SK-N-SH (cell line): ENCODE measurements around the gene ORM1. TPM values are rescaled to one million over a fixed set of nuclear protein-coding genes. Genes with fewer than 3 reads are reported as not detected.
"Not testable (repeated sequence)": the region's sequence is repeated elsewhere in the genome, so short reads cannot be mapped to it uniquely, and the experiment has no call there.

Experiments
- CTCF ChIA-PET: fragments of 300-600, 350-600 bp; formaldehyde crosslinking; extraction: SDS; loops from one replicate; lab custom pipeline; 2021; lab: Yijun Ruan, JAX
- POLR2A ChIA-PET: fragments of 350-600 bp; sonication (Branson Sonifier 250); formaldehyde crosslinking; extraction: SDS; loops from one replicate; lab custom pipeline; 2020; ENCODE audit warnings: antibody characterized with exemption, inconsistent platforms; lab: Yijun Ruan, JAX
- DNase-seq: peaks from one replicate; pipeline ENCODE4 v3.0.0; 2012
- H2AFZ ChIP-seq: fragments of 200-600 bp; sonication (generic); 2 replicates; pipeline ENCODE4 v1.8.1; 2016; ENCODE audit warnings: antibody characterized with exemption, mild to moderate bottlenecking, low read depth
- H3F3A ChIP-seq: fragments of 200-600 bp; sonication (generic); replicated peaks from 2 replicates; pipeline ENCODE3; 2016; ENCODE audit warnings: antibody characterized with exemption, mild to moderate bottlenecking; ENCODE audit not compliant: insufficient read depth
- H3K27ac ChIP-seq, 2 experiments: fragments of 200-500 bp in 1 of 2; fragments of 200-600 bp in 1 of 2; sonication (Bioruptor generic) in 1 of 2; sonication (generic), shearing (Covaris generic) in 1 of 2; 2 replicates each; pipeline versions ENCODE4 v1.5.1 to v1.6.1; 2014 to 2016; ENCODE audit warnings: low read depth in 2 of 2, inconsistent platforms in 1 of 2, low read length in 1 of 2, mild to moderate bottlenecking in 1 of 2, mixed read lengths in 1 of 2
- H3K27me3 ChIP-seq: fragments of 200-600 bp; sonication (generic), shearing (Covaris generic); 2 replicates; pipeline ENCODE4 v1.6.1; 2016; ENCODE audit warnings: mixed run types; ENCODE audit not compliant: insufficient read depth
- H3K36me3 ChIP-seq, 2 experiments: fragments of 200-500 bp in 1 of 2; fragments of 200-600 bp in 1 of 2; sonication (Bioruptor generic) in 1 of 2; sonication (generic) in 1 of 2; replicated peaks in 1 of 2; 2 replicates each; pipeline versions ENCODE3 to v1.5.1; 2014 to 2016; ENCODE audit warnings: low read length in 1 of 2, mild to moderate bottlenecking in 1 of 2; ENCODE audit not compliant: insufficient read depth in 2 of 2, control insufficient read depth in 1 of 2
- H3K4me1 ChIP-seq, 2 experiments: fragments of 200-500 bp in 1 of 2; fragments of 200-600 bp in 1 of 2; sonication (Bioruptor generic) in 1 of 2; sonication (generic), shearing (Covaris generic) in 1 of 2; 2 replicates each; pipeline versions ENCODE4 v1.5.1 to v1.6.1; 2014 to 2016; ENCODE audit warnings: low read depth in 1 of 2, low read length in 1 of 2, mixed run types in 1 of 2; ENCODE audit not compliant: insufficient read depth in 2 of 2, control insufficient read depth in 1 of 2
- H3K4me2 ChIP-seq: fragments of 200-600 bp; sonication (generic), shearing (Covaris generic); 2 replicates; pipeline ENCODE4 v1.6.1; 2017; ENCODE audit warnings: mixed run types
- H3K4me3 ChIP-seq, 2 experiments: fragments of 200-500 bp in 1 of 2; fragments of 200-600 bp in 1 of 2; sonication (Bioruptor generic) in 1 of 2; sonication (generic), shearing (Covaris generic) in 1 of 2; 2 replicates each; pipeline versions ENCODE4 v1.5.1 to v1.8.1; 2014 to 2016; ENCODE audit warnings: low read depth in 2 of 2, inconsistent platforms in 1 of 2, low read length in 1 of 2, mild to moderate bottlenecking in 1 of 2, mixed read lengths in 1 of 2, moderate library complexity in 1 of 2
- H3K79me2 ChIP-seq: fragments of 200-600 bp; sonication (generic); 2 replicates; pipeline ENCODE4 v1.8.1; 2017; ENCODE audit warnings: mild to moderate bottlenecking; ENCODE audit not compliant: insufficient read depth
- H3K9ac ChIP-seq: fragments of 200-600 bp; sonication (generic); 2 replicates; pipeline ENCODE4 v1.6.1; 2017; ENCODE audit warnings: mixed run types
- H3K9me2 ChIP-seq: fragments of 200-600 bp; sonication (generic); 2 replicates; pipeline ENCODE4 v1.6.1; 2017; ENCODE audit warnings: mixed run types
- H3K9me3 ChIP-seq: fragments of 200-600 bp; sonication (generic); 2 replicates; pipeline ENCODE4 v1.6.1; 2017; ENCODE audit warnings: mixed run types, mild to moderate bottlenecking, moderate library complexity
- H4K20me1 ChIP-seq: fragments of 200-600 bp; sonication (generic); 2 replicates; pipeline ENCODE4 v1.6.1; 2017; ENCODE audit warnings: mild to moderate bottlenecking, mixed run types; ENCODE audit not compliant: insufficient read depth
- ELF1 ChIP-seq: IDR thresholded peaks from 2 replicates; pipeline ENCODE4 v1.4.0; 2012
- EP300 ChIP-seq, 2 experiments: IDR thresholded peaks; 2 replicates each; pipeline versions ENCODE4 v1.4.0 to v1.6.1; 2012; ENCODE audit warnings: borderline replicate concordance in 1 of 2, low read depth in 1 of 2, low read length in 1 of 2
- EZH2phosphoT487 ChIP-seq: fragments of 200-600 bp; sonication (generic); IDR thresholded peaks from 2 replicates; pipeline ENCODE4 v1.6.1; 2017; ENCODE audit warnings: low read depth, mixed run types, mild to moderate bottlenecking, antibody characterized with exemption, moderate library complexity, borderline replicate concordance
- FOXJ3 ChIP-seq: sonication (generic); formaldehyde crosslinking; IDR thresholded peaks from 2 replicates; pipeline ENCODE4 v1.5.1; 2020; ENCODE audit warnings: mild to moderate bottlenecking, missing genetic modification reagents
- FOXM1 ChIP-seq: IDR thresholded peaks from 2 replicates; pipeline ENCODE4 v1.4.0; 2012; ENCODE audit warnings: low read depth, mild to moderate bottlenecking
- GATA2 ChIP-seq: sonication (generic); formaldehyde crosslinking; IDR thresholded peaks from 2 replicates; pipeline ENCODE4 v1.5.0; 2020; ENCODE audit warnings: mild to moderate bottlenecking, missing genetic modification reagents
- MEF2A ChIP-seq: IDR thresholded peaks from 2 replicates; pipeline ENCODE4 v1.4.0; 2012; ENCODE audit warnings: low read depth, borderline replicate concordance
- POLR2AphosphoS5 ChIP-seq: IDR thresholded peaks from 2 replicates; pipeline ENCODE4 v1.6.1; 2012; ENCODE audit warnings: low read depth, low read length
- YY1 ChIP-seq: IDR thresholded peaks from 2 replicates; pipeline ENCODE4 v1.4.0; 2012; ENCODE audit warnings: low read depth, mild to moderate bottlenecking
- WGBS: methylation state at CpG from one replicate; pipeline ENCODE4 v1.1.6; 2017; ENCODE audit warnings: low lambda C conversion rate; 5-methylcytosine and 5-hydroxymethylcytosine counted together
- polyA plus RNA-seq, 3 experiments: library from polyadenylated mRNA; depleted of rRNA; stranded (reverse); fragments of >200 nt; gene quantifications; 2 replicates each; pipeline ENCODE4 v1.2.3, GENCODE V29; 2012
- TF ChIP-seq, protein P1 (sequence below): fragments of 200-600 bp; sonication (generic); IDR thresholded peaks from 2 replicates; pipeline ENCODE4 v1.6.1; 2017; ENCODE audit warnings: antibody characterized with exemption, mild to moderate bottlenecking, moderate library complexity
- TF ChIP-seq, protein P2 (sequence below): IDR thresholded peaks from 2 replicates; pipeline ENCODE4 v1.4.0; 2012; ENCODE audit warnings: low read depth, borderline replicate concordance

Gene ORM1
- polyA plus RNA-seq, 1 of the 3 experiments (the other 2 are of a cell fraction): not detected

DNA sequence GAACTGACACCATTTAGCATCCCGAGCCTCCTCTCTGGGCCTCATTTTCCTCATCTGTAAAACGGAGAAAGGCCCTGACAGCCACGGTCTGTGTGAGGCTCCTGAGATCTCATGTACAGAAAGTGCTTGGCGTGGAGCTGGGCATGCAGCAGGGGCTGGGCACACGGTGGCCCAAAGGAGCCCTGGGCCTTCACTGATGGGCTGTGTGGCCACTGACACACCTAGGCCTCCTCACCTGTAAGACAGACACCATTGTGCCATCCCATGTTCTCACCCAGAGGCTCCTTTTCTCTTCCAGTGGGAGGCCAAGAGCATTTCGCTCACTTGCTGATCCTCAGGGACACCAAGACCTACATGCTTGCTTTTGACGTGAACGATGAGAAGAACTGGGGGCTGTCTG is 1.6 kb downstream of the ORM1 start:
- H3K9me3 ChIP-seq: no peaks in the 10 kb centered on the region
- no peaks in the 10 kb centered on the region for H3K79me2 ChIP-seq
- no peak overlapping the region for H3K9ac ChIP-seq
- DNase-seq: no peak
- H2AFZ ChIP-seq: no peak overlapping the region
- peaks cover 7% of the 10 kb centered on the region for H3F3A ChIP-seq
- no peaks in the 10 kb centered on the region; a peak in 1 of 4 replicates for H3K4me1 ChIP-seq
- no peak overlapping the region for H3K4me2 ChIP-seq
- H3K27ac ChIP-seq: no peak overlapping the region
- no peaks in the 10 kb centered on the region for H4K20me1 ChIP-seq
- CTCF ChIA-PET: no interaction called here
- no peak overlapping the region for H3K4me3 ChIP-seq
- no peaks in the 10 kb centered on the region for H3K27me3 ChIP-seq
- TF ChIP-seq MEF2A: no peak
- 90% methylated on average over 3 of the region's 8 CpGs for WGBS
- H3K36me3 ChIP-seq: no peaks in the 10 kb centered on the region
- H3K9me2 ChIP-seq: no peaks in the 10 kb centered on the region
- POLR2A ChIA-PET: no interaction called here

DNA sequence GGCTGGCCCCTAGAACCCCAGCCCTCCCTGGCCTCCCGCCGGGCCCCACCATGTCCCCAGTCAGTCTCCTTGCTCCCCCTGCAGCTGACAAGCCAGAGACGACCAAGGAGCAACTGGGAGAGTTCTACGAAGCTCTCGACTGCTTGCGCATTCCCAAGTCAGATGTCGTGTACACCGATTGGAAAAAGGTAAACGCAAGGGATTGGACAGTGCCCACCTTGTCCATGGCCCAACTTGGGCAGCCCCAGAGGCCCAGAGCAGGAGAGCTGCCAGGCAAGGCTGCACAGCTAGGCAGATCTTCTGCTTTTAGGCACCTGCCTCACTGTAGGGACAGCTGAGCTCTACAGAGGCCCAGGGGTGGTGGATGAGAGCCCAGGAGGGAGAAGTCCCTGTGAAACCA is 2.1 kb downstream of the ORM1 start:
- H3K9ac ChIP-seq, CTCF ChIA-PET, H3K9me3 ChIP-seq, POLR2A ChIA-PET, H3K36me3 ChIP-seq, DNase-seq, H3K4me1 ChIP-seq, H3F3A ChIP-seq, H4K20me1 ChIP-seq, H2AFZ ChIP-seq, H3K4me2 ChIP-seq, H3K79me2 ChIP-seq, H3K27me3 ChIP-seq, H3K4me3 ChIP-seq, H3K9me2 ChIP-seq, H3K27ac ChIP-seq: not testable (repeated sequence)
- 86% methylated on average over 7 of the region's 9 CpGs for WGBS

DNA sequence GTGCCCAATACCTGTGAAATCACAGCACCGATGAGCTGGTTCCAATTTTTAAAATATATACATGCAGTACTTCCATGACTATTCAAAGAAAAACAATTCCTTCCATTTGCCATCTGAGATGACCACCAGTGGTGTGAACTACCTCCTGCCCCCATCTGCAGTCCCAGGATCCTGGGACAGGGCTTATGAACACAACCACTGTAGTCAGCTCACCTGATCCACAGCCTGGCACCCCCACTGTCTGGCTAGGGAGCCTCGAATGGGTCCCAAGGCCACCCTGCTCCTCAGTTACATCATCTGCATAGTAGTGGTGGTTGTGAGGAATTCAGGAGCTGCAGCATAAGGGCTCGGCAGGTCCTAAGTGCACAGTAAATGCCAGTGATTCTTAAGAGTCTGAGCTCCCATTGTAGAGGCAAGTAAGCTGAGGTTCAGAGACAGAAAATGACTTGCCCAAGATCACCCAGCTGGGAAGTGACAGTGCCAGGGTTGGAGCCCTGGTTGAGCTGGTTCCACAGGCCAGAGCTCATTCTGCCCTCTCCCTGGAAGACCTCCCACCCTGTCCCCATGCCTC is 2.9 kb downstream of the ORM1 start:
- H3K9ac ChIP-seq, POLR2A ChIA-PET: not testable (repeated sequence)

DNA sequence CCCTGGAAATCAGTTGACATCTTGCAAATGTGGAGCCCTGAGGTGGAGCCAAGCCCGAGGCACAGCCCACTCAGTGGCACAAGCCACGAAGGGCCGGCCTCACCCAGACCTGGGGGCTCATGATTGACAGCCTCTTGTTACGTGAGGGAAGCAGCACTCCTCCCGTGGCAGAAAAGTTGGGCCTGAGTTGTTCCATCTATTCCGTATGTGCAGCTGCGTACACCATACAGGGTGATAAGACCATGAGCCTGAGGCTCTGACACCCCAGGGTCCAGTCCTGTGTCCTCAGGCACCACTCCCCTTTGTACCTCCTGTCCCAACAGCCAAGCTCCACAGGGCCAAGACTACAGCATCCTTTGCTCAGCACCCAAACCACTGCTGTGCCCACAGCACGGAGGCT is 4.9 kb downstream of the ORM1 start:
- Histone ChIP-seq H3K4me2 (no peak overlapping the region), H3K27me3 (no peaks in the 10 kb centered on the region), H3K79me2 (no peaks in the 10 kb centered on the region), H3K36me3 (no peaks in the 10 kb centered on the region), H3K4me1 (no peaks in the 10 kb centered on the region), H3K27ac (no peak overlapping the region), H3K9ac (no peak overlapping the region), H3K9me2 (no peaks in the 10 kb centered on the region), H2AFZ (no peak overlapping the region), H3K4me3 (no peak overlapping the region), H3F3A (no peaks in the 10 kb centered on the region), H4K20me1 (no peaks in the 10 kb centered on the region), H3K9me3 (no peaks in the 10 kb centered on the region)
- WGBS: 84% methylated on average over 6 of the region's 8 CpGs
- CTCF ChIA-PET: no interaction called here
- DNase-seq: no peak
- POLR2A ChIA-PET: no interaction called here
- TF ChIP-seq FOXM1 (no peak), MEF2A (no peak), POLR2AphosphoS5 (no peak), ELF1 (no peak), FOXJ3 (CRISPR knock-in tag) (no peak), EP300 (IDR thresholded peaks at IDR 0.05; ENCODE audit: borderline replicate concordance in 1 of 2, low read depth in 1 of 2, low read length in 1 of 2) (no peak), GATA2 (CRISPR knock-in tag) (no peak), EZH2phosphoT487 (no peak), YY1 (no peak)
- TF ChIP-seq, protein P1, sequence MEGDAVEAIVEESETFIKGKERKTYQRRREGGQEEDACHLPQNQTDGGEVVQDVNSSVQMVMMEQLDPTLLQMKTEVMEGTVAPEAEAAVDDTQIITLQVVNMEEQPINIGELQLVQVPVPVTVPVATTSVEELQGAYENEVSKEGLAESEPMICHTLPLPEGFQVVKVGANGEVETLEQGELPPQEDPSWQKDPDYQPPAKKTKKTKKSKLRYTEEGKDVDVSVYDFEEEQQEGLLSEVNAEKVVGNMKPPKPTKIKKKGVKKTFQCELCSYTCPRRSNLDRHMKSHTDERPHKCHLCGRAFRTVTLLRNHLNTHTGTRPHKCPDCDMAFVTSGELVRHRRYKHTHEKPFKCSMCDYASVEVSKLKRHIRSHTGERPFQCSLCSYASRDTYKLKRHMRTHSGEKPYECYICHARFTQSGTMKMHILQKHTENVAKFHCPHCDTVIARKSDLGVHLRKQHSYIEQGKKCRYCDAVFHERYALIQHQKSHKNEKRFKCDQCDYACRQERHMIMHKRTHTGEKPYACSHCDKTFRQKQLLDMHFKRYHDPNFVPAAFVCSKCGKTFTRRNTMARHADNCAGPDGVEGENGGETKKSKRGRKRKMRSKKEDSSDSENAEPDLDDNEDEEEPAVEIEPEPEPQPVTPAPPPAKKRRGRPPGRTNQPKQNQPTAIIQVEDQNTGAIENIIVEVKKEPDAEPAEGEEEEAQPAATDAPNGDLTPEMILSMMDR: no peak
- TF ChIP-seq, protein P2, sequence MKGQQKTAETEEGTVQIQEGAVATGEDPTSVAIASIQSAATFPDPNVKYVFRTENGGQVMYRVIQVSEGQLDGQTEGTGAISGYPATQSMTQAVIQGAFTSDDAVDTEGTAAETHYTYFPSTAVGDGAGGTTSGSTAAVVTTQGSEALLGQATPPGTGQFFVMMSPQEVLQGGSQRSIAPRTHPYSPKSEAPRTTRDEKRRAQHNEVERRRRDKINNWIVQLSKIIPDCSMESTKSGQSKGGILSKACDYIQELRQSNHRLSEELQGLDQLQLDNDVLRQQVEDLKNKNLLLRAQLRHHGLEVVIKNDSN: no peak

More for the DNA sequence above, 2.9 kb downstream of the ORM1 start:
- H3K9me3 ChIP-seq, H3F3A ChIP-seq, DNase-seq, H2AFZ ChIP-seq, H3K9me2 ChIP-seq, H3K27ac ChIP-seq, H3K4me2 ChIP-seq, H3K79me2 ChIP-seq, H3K4me1 ChIP-seq, H3K36me3 ChIP-seq, H4K20me1 ChIP-seq, H3K27me3 ChIP-seq, CTCF ChIA-PET, H3K4me3 ChIP-seq: not testable (repeated sequence)
- WGBS: 74% methylated on average over 3 of the region's 3 CpGs
